SK-N-SH treated with all-trans-retinoic acid at 6 μM for 48 hours (cell line): ENCODE results near the gene KCNT1.

Source experiments
- ATAC-seq: fragments of 200-7000 bp; cut with Tn5 transposase; 3 replicates; pipeline ENCODE4 v1.9.1; 2020; ENCODE audit warnings: mild to moderate bottlenecking, moderate library complexity
- ARNTL ChIP-seq: fragments of 450-650 bp; formaldehyde crosslinking; IDR thresholded peaks from 2 replicates; pipeline ENCODE4 v1.5.0; 2020; ENCODE audit warnings: low read depth, mild to moderate bottlenecking, moderate library complexity, borderline replicate concordance
- BACH2 ChIP-seq: fragments of 250-450 bp; sonication (Bioruptor Pico); IDR thresholded peaks from 2 replicates; pipeline ENCODE4 v1.9.0; 2021; ENCODE audit warnings: mild to moderate bottlenecking, borderline replicate concordance
- CSDC2 ChIP-seq: fragments of 250-450 bp; sonication (Bioruptor Pico); IDR thresholded peaks from 2 replicates; pipeline ENCODE4 v1.5.0; 2020; ENCODE audit warnings: mild to moderate bottlenecking, moderate library complexity
- GLIS3 ChIP-seq: fragments of 250-450 bp; sonication (Bioruptor Pico); IDR thresholded peaks from 2 replicates; pipeline ENCODE4 v1.5.0; 2020; ENCODE audit warnings: mild to moderate bottlenecking, moderate library complexity
- ISL1 ChIP-seq: fragments of 250-450 bp; sonication (Bioruptor Pico); IDR thresholded peaks from 2 replicates; pipeline ENCODE4 v2.1.2; 2022; ENCODE audit warnings: mild to moderate bottlenecking, moderate library complexity
- OSR1 ChIP-seq: fragments of 250-450 bp; sonication (Bioruptor Pico); IDR thresholded peaks from 2 replicates; pipeline ENCODE4 v1.8.0; 2022; ENCODE audit warnings: moderate library complexity, mild to moderate bottlenecking, inconsistent platforms
- PATZ1 ChIP-seq: fragments of 250-450 bp; sonication (Bioruptor Pico); IDR thresholded peaks from 2 replicates; pipeline ENCODE4 v1.8.0; 2020; ENCODE audit warnings: mild to moderate bottlenecking, moderate library complexity, borderline replicate concordance
- PPARA ChIP-seq: fragments of 250-450 bp; sonication (Bioruptor Pico); IDR thresholded peaks from 2 replicates; pipeline ENCODE4 v1.5.0; 2020; ENCODE audit warnings: mild to moderate bottlenecking, borderline replicate concordance
- RARB ChIP-seq: fragments of 250-450 bp; sonication (Bioruptor Pico); IDR thresholded peaks from 2 replicates; pipeline ENCODE4 v1.8.0; 2021; ENCODE audit warnings: mild to moderate bottlenecking, moderate library complexity
- TCF4 ChIP-seq: fragments of 250-450 bp; sonication (Bioruptor Pico); IDR thresholded peaks from 2 replicates; pipeline ENCODE4 v1.8.0; 2021; ENCODE audit warnings: mild to moderate bottlenecking, moderate library complexity, borderline replicate concordance
- TOX ChIP-seq: fragments of 250-450 bp; sonication (Bioruptor Pico); IDR thresholded peaks from 2 replicates; pipeline ENCODE4 v1.8.0; 2021; ENCODE audit warnings: mild to moderate bottlenecking, moderate library complexity, borderline replicate concordance
- TSHZ2 ChIP-seq: fragments of 250-450 bp; sonication (Bioruptor Pico); IDR thresholded peaks from 2 replicates; pipeline ENCODE4 v1.5.0; 2020; ENCODE audit warnings: mild to moderate bottlenecking, moderate library complexity
- ZC3H10 ChIP-seq: fragments of 250-450 bp; sonication (Bioruptor Pico); IDR thresholded peaks from 2 replicates; pipeline ENCODE4 v1.5.1; 2021; ENCODE audit warnings: mild to moderate bottlenecking, moderate library complexity
- ZFP3 ChIP-seq: fragments of 250-450 bp; sonication (Bioruptor Pico); IDR thresholded peaks from 2 replicates; pipeline ENCODE4 v1.5.0; 2020; ENCODE audit warnings: mild to moderate bottlenecking, moderate library complexity
- ZNF565 ChIP-seq: fragments of 450-650 bp; formaldehyde crosslinking; conservative IDR thresholded peaks from 2 replicates; pipeline ENCODE4 v1.5.0; 2020; ENCODE audit warnings: low read depth, mild to moderate bottlenecking, moderate library complexity
- ZNF70 ChIP-seq: fragments of 450-650 bp; formaldehyde crosslinking; IDR thresholded peaks from 2 replicates; pipeline ENCODE4 v1.5.0; 2020; ENCODE audit warnings: mild to moderate bottlenecking, moderate library complexity
- ZNF8 ChIP-seq: fragments of 450-650 bp; formaldehyde crosslinking; IDR thresholded peaks from 2 replicates; pipeline ENCODE4 v1.5.0; 2020; ENCODE audit warnings: mild to moderate bottlenecking, moderate library complexity
- TF ChIP-seq, protein P1 (sequence below): fragments of 250-450 bp; sonication (Bioruptor Pico); IDR thresholded peaks from 2 replicates; pipeline ENCODE4 v1.5.1; 2021; ENCODE audit warnings: mild to moderate bottlenecking, moderate library complexity
- TF ChIP-seq, protein P2 (sequence below): fragments of 250-450 bp; sonication (Bioruptor Pico); IDR thresholded peaks from 2 replicates; pipeline ENCODE4 v1.8.0; 2021; ENCODE audit warnings: low read depth, mild to moderate bottlenecking, moderate library complexity, borderline replicate concordance

Gene KCNT1

DNA sequence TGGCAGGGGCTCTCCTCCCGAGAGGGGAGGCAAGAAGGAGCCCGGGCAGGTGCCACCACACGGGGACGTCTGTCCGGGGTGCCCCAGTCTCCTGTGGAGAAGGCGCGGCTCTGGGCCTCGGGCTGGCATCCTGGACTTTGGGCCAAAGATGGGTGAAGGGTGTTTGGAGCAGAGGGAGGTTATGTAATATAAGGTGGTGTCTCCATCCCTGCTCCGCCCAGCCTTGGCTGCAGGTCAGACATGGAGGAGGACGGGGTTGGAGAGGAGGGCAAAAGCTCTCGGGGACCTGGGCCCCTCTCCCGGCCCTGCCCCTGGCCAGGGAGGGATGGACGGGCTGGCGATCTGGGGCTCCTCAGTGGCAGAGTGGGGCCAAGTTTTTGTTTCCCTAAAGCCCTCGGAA lies 1.5 kb upstream of the KCNT1 start:
- no peak for TF ChIP-seq TOX (CRISPR knock-in tag)
- no peak for TF ChIP-seq ZFP3 (CRISPR knock-in tag)
- TF ChIP-seq, protein P1, sequence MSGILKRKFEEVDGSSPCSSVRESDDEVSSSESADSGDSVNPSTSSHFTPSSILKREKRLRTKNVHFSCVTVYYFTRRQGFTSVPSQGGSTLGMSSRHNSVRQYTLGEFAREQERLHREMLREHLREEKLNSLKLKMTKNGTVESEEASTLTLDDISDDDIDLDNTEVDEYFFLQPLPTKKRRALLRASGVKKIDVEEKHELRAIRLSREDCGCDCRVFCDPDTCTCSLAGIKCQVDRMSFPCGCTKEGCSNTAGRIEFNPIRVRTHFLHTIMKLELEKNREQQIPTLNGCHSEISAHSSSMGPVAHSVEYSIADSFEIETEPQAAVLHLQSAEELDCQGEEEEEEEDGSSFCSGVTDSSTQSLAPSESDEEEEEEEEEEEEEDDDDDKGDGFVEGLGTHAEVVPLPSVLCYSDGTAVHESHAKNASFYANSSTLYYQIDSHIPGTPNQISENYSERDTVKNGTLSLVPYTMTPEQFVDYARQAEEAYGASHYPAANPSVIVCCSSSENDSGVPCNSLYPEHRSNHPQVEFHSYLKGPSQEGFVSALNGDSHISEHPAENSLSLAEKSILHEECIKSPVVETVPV (CRISPR knock-in tag): no peak
- TF ChIP-seq TSHZ2 (CRISPR knock-in tag): no peak
- no peak for TF ChIP-seq ZNF8 (CRISPR knock-in tag)
- no peak for TF ChIP-seq ZNF565 (CRISPR knock-in tag)
- TF ChIP-seq OSR1 (CRISPR knock-in tag): no peak
- TF ChIP-seq ZNF70 (CRISPR knock-in tag): no peak
- ATAC-seq: no peak

DNA sequence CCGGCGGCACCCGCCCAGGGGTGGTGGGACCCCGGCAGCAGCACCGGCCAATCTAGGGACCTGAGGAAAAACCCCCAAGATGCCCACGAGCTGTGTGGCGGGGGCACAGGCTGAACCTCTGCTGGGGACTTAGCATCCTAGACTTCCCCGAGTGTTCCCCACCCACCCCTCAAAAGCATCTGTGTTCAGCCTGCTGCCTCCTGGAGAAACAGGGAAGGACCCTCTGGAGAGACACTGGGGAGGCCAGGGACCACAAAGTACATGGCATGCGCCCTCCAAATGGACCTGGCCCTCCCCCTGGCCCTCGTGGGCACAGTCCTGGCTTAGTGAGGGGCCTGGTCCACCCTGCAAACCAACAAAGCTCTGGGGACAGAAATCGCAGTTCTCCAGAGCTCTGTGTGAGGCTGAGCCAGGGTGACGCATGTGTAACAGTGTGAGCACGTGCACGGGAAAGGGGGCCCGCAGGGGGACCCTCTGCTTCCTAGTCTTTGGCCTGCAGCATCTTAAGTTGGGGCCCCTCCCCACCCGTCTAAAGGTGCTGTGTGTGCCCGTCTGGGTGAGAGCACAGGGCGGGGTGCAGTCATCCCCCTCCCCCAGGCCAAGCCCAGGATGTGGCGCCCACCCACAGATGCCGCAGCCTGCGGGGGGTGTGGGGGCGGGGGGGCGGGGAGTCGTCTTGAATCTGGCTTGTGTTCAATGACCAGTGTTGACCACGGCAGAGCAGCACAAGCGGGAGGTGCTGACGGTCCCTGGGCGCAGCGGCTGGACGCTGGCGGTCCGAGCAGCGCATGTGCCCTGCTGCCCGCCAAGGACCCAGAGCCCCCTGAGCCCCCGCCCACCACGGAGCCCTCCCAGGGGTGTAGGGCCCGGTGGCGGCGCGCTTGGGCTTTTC lies 672 bp upstream of the KCNT1 start:
- ATAC-seq: peak; percentile 12
- TF ChIP-seq PPARA (CRISPR knock-in tag) (no peak), ISL1 (CRISPR knock-in tag) (no peak), ZNF70 (CRISPR knock-in tag) (no peak), BACH2 (CRISPR knock-in tag) (no peak), TCF4 (CRISPR knock-in tag) (no peak), ARNTL (CRISPR knock-in tag) (no peak), OSR1 (CRISPR knock-in tag) (no peak)
- TF ChIP-seq, protein P2, sequence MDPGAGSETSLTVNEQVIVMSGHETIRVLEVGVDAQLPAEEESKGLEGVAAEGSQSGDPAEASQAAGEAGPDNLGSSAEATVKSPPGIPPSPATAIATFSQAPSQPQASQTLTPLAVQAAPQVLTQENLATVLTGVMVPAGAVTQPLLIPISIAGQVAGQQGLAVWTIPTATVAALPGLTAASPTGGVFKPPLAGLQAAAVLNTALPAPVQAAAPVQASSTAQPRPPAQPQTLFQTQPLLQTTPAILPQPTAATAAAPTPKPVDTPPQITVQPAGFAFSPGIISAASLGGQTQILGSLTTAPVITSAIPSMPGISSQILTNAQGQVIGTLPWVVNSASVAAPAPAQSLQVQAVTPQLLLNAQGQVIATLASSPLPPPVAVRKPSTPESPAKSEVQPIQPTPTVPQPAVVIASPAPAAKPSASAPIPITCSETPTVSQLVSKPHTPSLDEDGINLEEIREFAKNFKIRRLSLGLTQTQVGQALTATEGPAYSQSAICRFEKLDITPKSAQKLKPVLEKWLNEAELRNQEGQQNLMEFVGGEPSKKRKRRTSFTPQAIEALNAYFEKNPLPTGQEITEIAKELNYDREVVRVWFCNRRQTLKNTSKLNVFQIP (CRISPR knock-in tag): no peak
- TF ChIP-seq, protein P1 (CRISPR knock-in tag): no peak

- TF ChIP-seq TSHZ2 (CRISPR knock-in tag) (no peak), ZNF565 (CRISPR knock-in tag) (no peak), PPARA (CRISPR knock-in tag) (no peak), ZNF8 (CRISPR knock-in tag) (no peak), ZFP3 (CRISPR knock-in tag) (no peak), RARB (CRISPR knock-in tag) (no peak), TOX (CRISPR knock-in tag) (no peak), BACH2 (CRISPR knock-in tag) (no peak), CSDC2 (no peak), GLIS3 (CRISPR knock-in tag) (no peak), PATZ1 (CRISPR knock-in tag) (no peak), ZC3H10 (CRISPR knock-in tag) (no peak)
- TF ChIP-seq, all 23 proteins: peak for 0
- ATAC-seq: no peak
These were observed 1.7 kb downstream of the KCNT1 start for GRCh38 chr9:135703726-135704125.
